NT2/D1 (cell line): ENCODE results near the gene TP53RK.

Source experiments
- DNase-seq: peaks from one replicate; pipeline ENCODE4 v3.0.0-alpha.2; 2011; ENCODE audit warnings: low read depth, low spot score
- H3K27me3 ChIP-seq: 2 replicates; pipeline ENCODE4 v1.6.0; 2011; ENCODE audit warnings: mild to moderate bottlenecking; ENCODE audit not compliant: insufficient read length, insufficient read depth
- H3K36me3 ChIP-seq: 2 replicates; pipeline ENCODE4 v1.6.1; 2011; ENCODE audit warnings: mild to moderate bottlenecking, low read length, mixed read lengths; ENCODE audit not compliant: insufficient read depth, insufficient read length
- H3K4me1 ChIP-seq: 2 replicates; pipeline ENCODE4 v1.5.1; 2011; ENCODE audit not compliant: insufficient read depth, insufficient read length
- H3K4me3 ChIP-seq: 2 replicates; pipeline ENCODE4 v1.5.1; 2011; ENCODE audit warnings: low read depth; ENCODE audit not compliant: insufficient read length
- H3K9ac ChIP-seq: 2 replicates; pipeline ENCODE4 v1.6.0; 2011; ENCODE audit warnings: low read depth; ENCODE audit not compliant: insufficient read length
- H3K9me3 ChIP-seq: 2 replicates; pipeline ENCODE4 v1.5.1; 2011; ENCODE audit warnings: mild to moderate bottlenecking, low read length; ENCODE audit not compliant: insufficient read depth
- SUZ12 ChIP-seq: IDR thresholded peaks from 2 replicates; pipeline ENCODE4 v1.6.1; 2011; ENCODE audit not compliant: insufficient read length, insufficient read depth; ENCODE audit errors: extremely low read depth
- YY1 ChIP-seq: IDR thresholded peaks from 2 replicates; pipeline ENCODE4 v1.6.1; 2011; ENCODE audit not compliant: insufficient read length, insufficient read depth
- ZNF274 ChIP-seq: IDR thresholded peaks from 2 replicates; pipeline ENCODE4 v1.6.1; 2011; ENCODE audit warnings: mild to moderate bottlenecking, low read depth, low read length

Gene TP53RK

GRCh38 chr20:46710153-46710913 is 21.1 kb upstream of the TP53RK start:
- DNase-seq: no peak
- peak overlapping the region; percentile 65 for H3K4me3 ChIP-seq

GRCh38 chr20:46709459-46710152 is 20.4 kb upstream of the TP53RK start, which contains the start of gene SLC2A10:
TSS of gene SLC2A10 (plus strand) at chr20:46709649. CDS start at chr20:46709737, 88 bp downstream.
- H3K9me3 ChIP-seq: peaks cover 27% of the 10 kb centered on the region
- H3K4me1 ChIP-seq: peaks cover 24% of the 10 kb centered on the region
- H3K9ac ChIP-seq: peak within 1 kb of the TSS; percentile 85
- H3K27me3 ChIP-seq: no peaks in the 10 kb centered on the region
- peaks cover 8% of the 10 kb centered on the region for H3K36me3 ChIP-seq
- no peak for TF ChIP-seq ZNF274
- TF ChIP-seq SUZ12: no peak
- no peak for TF ChIP-seq YY1
- peak within 1 kb of the TSS; percentile 65 for H3K4me3 ChIP-seq
- no peak for DNase-seq

More at GRCh38 chr20:46710153-46710913, 21.1 kb upstream of the TP53RK start:
- TF ChIP-seq SUZ12: no peak
- H3K9ac ChIP-seq: peak overlapping the region; percentile 85
- H3K27me3 ChIP-seq: no peaks in the 10 kb centered on the region
- peaks cover 8% of the 10 kb centered on the region for H3K36me3 ChIP-seq
- peaks cover 22% of the 10 kb centered on the region for H3K9me3 ChIP-seq
- H3K4me1 ChIP-seq: peaks cover 24% of the 10 kb centered on the region

GRCh38 chr20:46709055-46709458 is 19.8 kb upstream of the TP53RK start:
- H3K4me3 ChIP-seq: peak overlapping the region; percentile 65
- no peak for DNase-seq
- H3K27me3 ChIP-seq: no peaks in the 10 kb centered on the region
- peaks cover 8% of the 10 kb centered on the region for H3K36me3 ChIP-seq
- peak overlapping the region; percentile 85 for H3K9ac ChIP-seq
- no peak for TF ChIP-seq SUZ12
- H3K9me3 ChIP-seq: peaks cover 27% of the 10 kb centered on the region
- peaks cover 24% of the 10 kb centered on the region for H3K4me1 ChIP-seq

GRCh38 chr20:46708172-46708860 is 19.1 kb upstream of the TP53RK start:
- Histone ChIP-seq H3K9me3 (peaks cover 27% of the 10 kb centered on the region), H3K27me3 (no peaks in the 10 kb centered on the region), H3K4me3 (no peak overlapping the region), H3K4me1 (peaks cover 23% of the 10 kb centered on the region), H3K9ac (peak overlapping the region; percentile 85), H3K36me3 (peaks cover 8% of the 10 kb centered on the region)
- DNase-seq: no peak
- TF ChIP-seq SUZ12: no peak
- no peak for TF ChIP-seq ZNF274
- no peak for TF ChIP-seq YY1

- no peak for DNase-seq
- Histone ChIP-seq H3K9ac (no peak overlapping the region), H3K9me3 (peaks cover 27% of the 10 kb centered on the region), H3K27me3 (no peaks in the 10 kb centered on the region), H3K36me3 (peaks cover 3% of the 10 kb centered on the region), H3K4me1 (peaks cover 19% of the 10 kb centered on the region), H3K4me3 (no peak overlapping the region)
- TF ChIP-seq ZNF274 (no peak), YY1 (no peak)
These were observed 17.0 kb upstream of the TP53RK start for GRCh38 chr20:46706242-46706641.

- no peaks in the 10 kb centered on the region for H3K36me3 ChIP-seq
- peaks cover 27% of the 10 kb centered on the region for H3K9me3 ChIP-seq
- peaks cover 20% of the 10 kb centered on the region for H3K4me1 ChIP-seq
- no peak overlapping the region for H3K4me3 ChIP-seq
- TF ChIP-seq ZNF274: no peak
- TF ChIP-seq YY1: no peak
- no peak for TF ChIP-seq SUZ12
- H3K27me3 ChIP-seq: no peaks in the 10 kb centered on the region
- DNase-seq: no peak
- H3K9ac ChIP-seq: no peak overlapping the region
These were observed 16.1 kb upstream of the TP53RK start for GRCh38 chr20:46705378-46705729.

GRCh38 chr20:46704714-46705377 is 15.6 kb upstream of the TP53RK start:
- Histone ChIP-seq H3K27me3 (no peaks in the 10 kb centered on the region), H3K4me3 (no peak overlapping the region), H3K9ac (no peak overlapping the region), H3K9me3 (peaks cover 27% of the 10 kb centered on the region), H3K4me1 (peaks cover 19% of the 10 kb centered on the region), H3K36me3 (no peaks in the 10 kb centered on the region)
- no peak for TF ChIP-seq SUZ12
- TF ChIP-seq ZNF274: no peak
- no peak for TF ChIP-seq YY1
- DNase-seq: no peak
